Transverse colon (tissue), 4 donors: ENCODE measurements around the gene UNC80.

Experiments used
- EP300 ChIP-seq: sonication (generic); formaldehyde crosslinking; IDR thresholded peaks from one replicate; pipeline ENCODE4 v1.6.1; 2017; ENCODE audit warnings: antibody characterized with exemption, low read depth
- POLR2A ChIP-seq: fragments of 450-650 bp; IDR thresholded peaks from one replicate; pipeline ENCODE4 v1.6.1; 2016; ENCODE audit warnings: antibody characterized with exemption, mild to moderate bottlenecking, moderate library complexity
- POLR2AphosphoS5 ChIP-seq, 3 donors: sonication (generic); formaldehyde crosslinking; IDR thresholded peaks; one replicate each; pipeline ENCODE4 v1.6.1; 2016; ENCODE audit warnings: antibody characterized with exemption in 3 of 3
- TF ChIP-seq, protein P1 (sequence below), 5 experiments: fragments of 200-600 bp in 3 of 5; fragments of 450-650 bp in 2 of 5; sonication (generic) in 3 of 5; IDR thresholded peaks; 1 replicate in 2 of 5; 2 replicates in 3 of 5; pipeline ENCODE4 v1.5.1; 2016 to 2017; ENCODE audit warnings: antibody characterized with exemption in 5 of 5, inconsistent platforms in 3 of 5, mild to moderate bottlenecking in 2 of 5, moderate library complexity in 1 of 5

DNA sequence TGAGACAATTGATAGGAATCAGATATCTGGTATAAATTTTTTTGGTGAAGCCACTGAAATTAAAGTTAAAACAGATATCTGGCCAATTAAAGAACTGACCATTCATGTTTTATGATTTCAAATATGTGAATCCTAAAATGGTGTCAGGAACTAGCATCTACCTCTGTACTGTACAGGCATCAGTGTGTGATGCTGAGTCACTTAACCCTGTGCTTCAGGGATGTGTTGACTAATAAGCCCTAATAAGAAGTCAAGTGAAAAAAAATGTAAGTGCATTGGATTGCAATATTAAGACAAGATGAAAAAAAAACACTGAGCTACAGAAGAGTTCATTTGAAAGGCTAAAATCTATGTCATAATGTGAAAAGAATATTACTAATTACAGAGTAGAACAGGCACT is 9.1 kb upstream of the UNC80 start:
- TF ChIP-seq, protein P1, sequence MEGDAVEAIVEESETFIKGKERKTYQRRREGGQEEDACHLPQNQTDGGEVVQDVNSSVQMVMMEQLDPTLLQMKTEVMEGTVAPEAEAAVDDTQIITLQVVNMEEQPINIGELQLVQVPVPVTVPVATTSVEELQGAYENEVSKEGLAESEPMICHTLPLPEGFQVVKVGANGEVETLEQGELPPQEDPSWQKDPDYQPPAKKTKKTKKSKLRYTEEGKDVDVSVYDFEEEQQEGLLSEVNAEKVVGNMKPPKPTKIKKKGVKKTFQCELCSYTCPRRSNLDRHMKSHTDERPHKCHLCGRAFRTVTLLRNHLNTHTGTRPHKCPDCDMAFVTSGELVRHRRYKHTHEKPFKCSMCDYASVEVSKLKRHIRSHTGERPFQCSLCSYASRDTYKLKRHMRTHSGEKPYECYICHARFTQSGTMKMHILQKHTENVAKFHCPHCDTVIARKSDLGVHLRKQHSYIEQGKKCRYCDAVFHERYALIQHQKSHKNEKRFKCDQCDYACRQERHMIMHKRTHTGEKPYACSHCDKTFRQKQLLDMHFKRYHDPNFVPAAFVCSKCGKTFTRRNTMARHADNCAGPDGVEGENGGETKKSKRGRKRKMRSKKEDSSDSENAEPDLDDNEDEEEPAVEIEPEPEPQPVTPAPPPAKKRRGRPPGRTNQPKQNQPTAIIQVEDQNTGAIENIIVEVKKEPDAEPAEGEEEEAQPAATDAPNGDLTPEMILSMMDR (IDR thresholded peaks at IDR 0.05) = no peak
- no peak for TF ChIP-seq POLR2AphosphoS5 (IDR thresholded peaks at IDR 0.05)
- TF ChIP-seq POLR2A = no peak
- no peak for TF ChIP-seq EP300
